Activated CD8-positive, alpha-beta memory T cell treated with anti-CD3 and anti-CD28 coated beads for 48 hours (primary cell): Measurements from ENCODE around the gene BRK1.
"Not testable (repeated sequence)": the region's sequence is repeated elsewhere in the genome, so short reads cannot be mapped to it uniquely, and the experiment has no call there.

Experiments used
- DNase-seq, 3 experiments: peaks; one replicate each; pipeline ENCODE4 v3.0.0-alpha.2; 2020; ENCODE audit warnings: low read depth in 2 of 3, low spot score in 2 of 3

Gene BRK1

DNA sequence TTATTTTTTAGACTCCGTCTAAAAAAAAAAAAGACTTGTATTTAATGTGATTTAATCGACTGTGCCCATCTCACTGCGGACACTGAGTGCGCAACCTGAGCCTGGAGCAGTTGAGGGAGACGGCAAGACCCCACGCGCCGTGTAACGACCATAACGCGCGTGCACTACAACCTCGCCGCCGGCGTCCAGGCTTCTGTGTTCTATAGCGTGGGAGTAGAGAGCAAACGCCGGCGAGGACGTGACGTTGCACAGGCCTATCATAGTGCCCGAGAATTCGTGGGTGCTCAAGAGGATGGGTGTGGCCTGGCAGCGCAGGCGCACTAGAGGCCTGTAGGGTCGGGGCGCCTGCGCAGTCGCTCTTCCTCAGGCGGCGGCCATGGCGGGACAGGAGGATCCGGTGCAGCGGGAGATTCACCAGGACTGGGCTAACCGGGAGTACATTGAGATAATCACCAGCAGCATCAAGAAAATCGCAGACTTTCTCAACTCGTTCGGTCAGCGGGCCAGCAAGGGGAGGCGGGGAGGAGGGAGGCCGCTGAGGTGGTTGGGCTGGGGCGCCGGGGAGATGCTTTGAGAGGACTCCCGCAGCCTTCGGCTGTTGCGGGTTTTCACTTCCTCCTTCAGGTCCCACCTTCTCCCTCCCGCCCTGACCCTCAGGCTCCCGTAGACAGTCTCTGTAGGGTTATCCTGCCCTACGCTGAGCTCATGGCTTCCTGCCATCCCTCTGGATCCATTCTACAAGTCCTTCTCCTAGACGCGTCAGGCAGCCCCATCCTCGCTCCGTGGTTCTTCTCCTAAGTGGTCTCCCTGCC lies at the start of gene BRK1:
BRK1 (plus strand) TSS at position 350 of the 812 bp plus-strand sequence; CDS start at position 377, 27 bp downstream.
- peak; percentile 73 to 84 (median 84) for DNase-seq

DNA sequence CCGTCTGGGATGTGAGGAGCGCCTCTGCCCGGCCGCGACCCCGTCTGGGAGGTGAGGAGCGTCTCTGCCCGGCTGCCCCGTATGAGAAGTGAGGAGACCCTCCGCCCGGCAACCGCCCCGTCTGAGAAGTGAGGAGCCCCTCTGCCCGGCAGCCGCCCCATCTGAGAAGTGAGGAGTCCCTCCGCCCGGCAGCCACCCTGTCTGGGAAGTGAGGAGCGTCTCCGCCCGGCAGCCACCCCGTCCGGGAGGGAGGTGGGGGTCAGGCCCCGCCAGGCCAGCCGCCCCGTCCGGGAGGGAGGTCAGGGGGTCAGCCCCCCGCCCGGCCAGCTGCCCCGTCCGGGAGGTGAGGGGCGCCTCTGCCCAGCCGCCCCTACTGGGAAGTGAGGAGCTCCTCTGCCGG lies 45.4 kb upstream of the BRK1 start:
- DNase-seq = not testable (repeated sequence)

- DNase-seq = no peak
These were observed 40.8 kb upstream of the BRK1 start for GRCh38 chr3:10074666-10075065.

DNA sequence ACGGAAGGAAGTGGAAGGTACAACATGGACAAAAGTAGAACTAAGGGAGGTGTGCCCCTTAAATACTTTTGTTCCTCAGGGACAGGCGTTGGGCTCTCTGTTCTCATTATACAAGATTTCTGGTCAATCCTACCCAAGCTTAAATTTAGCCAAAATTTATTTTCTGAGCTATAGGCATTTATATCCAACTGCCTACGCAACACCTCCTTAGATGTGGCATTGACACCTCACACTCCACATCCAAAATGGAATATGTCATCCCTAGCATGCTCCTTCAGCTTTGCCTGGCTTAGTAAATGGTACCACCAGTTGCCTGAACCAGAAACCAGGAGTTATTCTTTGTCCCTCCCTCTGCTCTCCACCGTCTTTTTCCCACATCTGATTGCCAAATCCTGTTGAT lies 33.6 kb upstream of the BRK1 start:
- DNase-seq = no peak

- no peak for DNase-seq
These were observed 29.7 kb upstream of the BRK1 start for GRCh38 chr3:10085738-10086137.

DNA sequence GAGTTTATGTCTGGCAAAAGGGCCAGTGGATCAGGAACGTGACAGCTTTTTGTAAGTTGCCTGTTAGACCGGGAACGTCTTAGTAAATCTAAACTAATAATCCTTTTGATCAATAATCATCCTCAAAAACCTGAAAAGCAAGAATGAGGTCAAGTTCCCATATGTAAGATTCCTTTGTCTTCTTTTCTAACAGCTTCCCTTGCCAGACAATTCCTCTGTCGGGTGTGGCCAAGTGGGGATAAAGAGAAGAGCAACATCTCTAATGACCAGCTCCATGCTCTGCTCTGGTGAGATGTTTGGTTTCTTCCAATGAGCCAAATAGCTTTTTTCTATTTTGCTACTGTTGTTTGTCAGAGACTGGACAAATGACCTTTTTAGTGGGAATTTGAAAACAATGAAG lies 27.2 kb upstream of the BRK1 start:
- DNase-seq = no peak

DNA sequence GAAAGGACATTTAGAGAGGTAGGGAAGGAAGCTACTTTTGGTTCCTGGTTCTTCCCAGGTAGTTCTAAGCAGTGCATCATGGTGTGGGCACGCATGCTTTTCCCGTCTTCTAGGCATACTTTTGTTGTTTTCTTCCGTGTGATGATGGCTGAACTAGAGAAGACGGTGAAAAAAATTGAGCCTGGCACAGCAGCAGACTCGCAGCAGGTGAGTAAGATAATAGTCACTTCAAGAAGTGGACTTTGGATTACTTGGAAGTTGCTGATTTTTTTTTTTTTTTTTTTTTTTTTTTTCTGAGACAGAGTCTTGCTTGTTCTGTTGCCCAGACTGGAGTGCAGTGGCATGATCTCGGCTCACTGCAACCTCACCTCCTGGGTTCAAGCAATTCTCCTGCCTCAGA lies 25.3 kb upstream of the BRK1 start:
- DNase-seq = no peak

- not testable (repeated sequence) for DNase-seq
These were observed 24.7 kb upstream of the BRK1 start for GRCh38 chr3:10090774-10091173.

DNA sequence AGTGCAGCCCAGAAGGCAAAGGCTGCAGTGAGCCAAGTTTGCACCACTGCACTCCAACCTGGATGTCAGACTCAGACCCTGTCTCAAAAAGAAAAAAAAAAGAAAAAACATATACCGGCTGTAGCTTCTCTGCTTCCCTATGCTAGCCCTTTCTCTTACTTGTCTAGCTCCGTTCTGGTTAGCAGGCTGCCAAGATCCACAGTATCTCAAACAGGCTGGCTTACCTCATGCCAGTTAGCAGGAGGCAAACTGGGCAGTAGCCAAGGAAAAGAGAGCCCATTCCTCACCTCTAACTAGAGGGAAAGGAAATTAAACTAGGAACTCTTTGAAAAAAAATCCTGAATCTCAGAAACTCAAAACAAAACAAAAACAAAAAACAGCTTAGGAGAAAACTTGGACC lies 24.1 kb upstream of the BRK1 start:
- DNase-seq = not testable (repeated sequence)

GRCh38 chr3:10093678-10094077 lies 21.8 kb upstream of the BRK1 start:
- DNase-seq = no peak

DNA sequence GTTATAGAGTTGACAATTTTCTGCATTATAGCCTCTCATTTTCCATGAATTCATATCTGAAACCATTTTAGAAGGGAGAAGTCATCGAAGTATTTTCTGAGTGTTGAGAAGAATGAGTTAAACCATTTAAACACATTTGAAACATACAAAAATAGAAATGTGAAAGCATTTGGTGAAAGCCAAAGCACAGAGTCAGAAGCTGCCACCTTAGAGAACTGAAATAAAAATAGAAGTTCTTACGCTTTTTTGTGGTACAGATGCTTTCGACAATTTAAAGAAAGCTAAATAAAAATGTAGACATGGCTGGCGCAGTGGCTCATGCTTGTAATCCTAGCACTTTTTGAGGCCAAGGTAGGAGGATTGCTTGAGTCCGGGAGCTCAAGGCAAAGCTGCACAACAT lies 16.4 kb upstream of the BRK1 start:
- no peak for DNase-seq

DNA sequence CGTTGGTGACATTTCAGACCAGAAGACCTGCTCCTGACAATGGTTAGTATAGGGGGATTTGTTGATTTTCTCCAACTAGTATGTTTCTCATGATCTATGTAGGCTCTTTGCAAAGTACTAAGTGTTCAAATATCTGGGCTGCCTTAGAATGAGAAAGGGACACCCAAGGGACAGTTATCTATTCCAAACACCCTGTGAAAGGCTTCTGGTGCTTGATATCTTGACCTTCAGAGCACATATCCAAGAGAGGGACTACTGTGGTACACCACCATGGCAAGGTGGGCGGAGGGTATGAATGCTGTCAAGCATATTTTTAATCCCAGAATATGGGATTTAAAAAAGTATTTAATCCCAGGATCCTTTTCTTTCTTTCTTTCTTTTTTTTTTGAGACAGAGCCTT lies 8.6 kb upstream of the BRK1 start:
- DNase-seq = no peak

DNA sequence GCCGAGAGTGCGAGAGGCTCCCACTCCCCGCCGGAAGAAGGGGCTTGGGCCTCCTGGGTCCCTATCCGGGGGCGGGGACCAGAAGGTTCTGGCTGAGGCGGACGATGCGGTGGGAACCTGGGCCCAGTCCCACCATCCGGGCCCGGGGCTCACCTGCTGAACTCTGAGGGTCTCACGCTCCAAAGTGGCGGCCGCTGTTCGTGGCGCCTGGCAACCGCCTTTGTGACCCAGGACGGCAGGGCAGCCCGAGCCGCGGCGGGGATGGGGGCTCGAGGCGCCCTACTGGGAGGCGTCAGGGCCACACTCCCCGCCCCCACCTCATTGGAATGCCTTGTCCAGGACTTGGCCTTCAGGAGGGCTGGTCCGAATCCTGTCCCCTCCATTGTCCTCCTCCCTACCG lies 7.4 kb upstream of the BRK1 start, which contains the start of gene FANCD2OS:
FANCD2OS (minus strand) TSS at position 165 of the 400 bp plus-strand sequence. CDS start 3,481 bp downstream, outside the sequence.
- DNase-seq = no peak

DNA sequence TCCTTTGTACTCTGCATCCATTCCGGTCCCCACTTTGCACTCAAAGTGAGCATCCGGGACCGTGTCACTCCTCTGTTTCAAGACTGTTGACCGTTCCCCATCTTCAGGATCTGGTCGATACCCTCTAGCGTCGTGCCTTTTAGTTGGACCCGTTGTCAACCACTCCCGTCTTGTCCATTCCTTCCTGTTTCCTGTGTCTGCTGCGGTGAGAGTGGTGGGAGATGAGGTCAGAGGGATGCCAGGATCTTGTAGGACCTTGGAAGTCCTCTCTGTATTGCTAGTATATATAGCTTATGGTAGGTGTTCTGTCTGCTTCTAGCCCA lies 624 bp downstream of the BRK1 start:
- peak in 1 of 3 experiments; percentile 3 for DNase-seq

GRCh38 chr3:10116928-10117327 lies 1.5 kb downstream of the BRK1 start:
- no peak for DNase-seq

- DNase-seq = no peak
These were observed 3.9 kb downstream of the BRK1 start for GRCh38 chr3:10119376-10119775.

GRCh38 chr3:10121064-10121463 lies 5.6 kb downstream of the BRK1 start:
- no peak for DNase-seq

GRCh38 chr3:10122724-10123123 lies 7.2 kb downstream of the BRK1 start:
- DNase-seq = no peak

- not testable (repeated sequence) for DNase-seq
These were observed 20.4 kb downstream of the BRK1 start for GRCh38 chr3:10135872-10136271.

DNA sequence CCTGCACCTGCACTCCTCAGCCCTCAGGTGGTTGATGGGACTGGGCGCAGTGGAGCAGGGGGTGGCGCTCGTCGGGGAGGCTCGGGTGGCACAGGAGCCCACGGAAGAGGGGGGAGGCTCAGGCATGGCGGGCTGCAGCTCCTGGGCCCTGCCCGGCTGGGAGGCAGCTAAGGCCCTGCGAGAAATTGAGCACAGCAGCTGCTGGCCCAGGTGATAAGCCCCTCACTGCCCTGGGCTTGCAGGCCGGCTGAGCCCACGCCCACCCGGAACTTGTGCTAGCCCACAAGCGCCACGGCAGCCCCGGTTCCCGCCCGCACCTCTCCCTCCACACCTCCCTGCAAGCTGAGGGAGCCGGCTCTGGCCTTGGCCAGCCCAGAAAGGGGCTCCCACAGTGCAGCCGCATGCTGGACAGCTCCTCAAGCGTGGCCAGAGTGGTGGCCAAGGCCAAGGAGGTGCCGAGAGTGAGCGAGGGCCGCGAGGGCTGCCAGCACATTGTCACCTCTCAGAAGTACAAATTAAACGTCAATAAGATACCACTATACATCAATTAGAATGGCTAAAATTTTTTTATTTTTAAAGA lies 21.0 kb downstream of the BRK1 start:
- no peak for DNase-seq

DNA sequence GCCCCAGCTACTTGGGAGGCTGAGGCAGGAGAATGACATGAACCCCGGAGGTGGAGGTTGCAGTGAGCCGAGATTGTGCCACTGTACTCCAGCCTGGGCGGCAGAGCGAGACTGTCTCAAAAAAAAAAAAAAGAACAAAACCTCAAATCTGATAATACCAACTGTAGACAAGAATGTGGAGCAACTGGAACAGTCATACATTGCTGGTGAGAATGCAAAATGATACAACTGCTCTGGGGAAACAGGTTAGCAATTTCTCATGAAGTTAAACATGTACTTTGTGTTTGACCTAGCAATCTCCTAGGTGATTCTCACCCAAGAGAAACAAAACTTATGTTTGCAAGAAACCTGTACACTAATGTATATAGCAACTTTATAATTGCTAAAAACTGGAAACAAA lies 21.7 kb downstream of the BRK1 start:
- no peak for DNase-seq

- DNase-seq = no peak
These were observed 25.6 kb downstream of the BRK1 start for GRCh38 chr3:10140996-10141546.
